ENCODE measurements around the gene ARHGEF37.
"Not testable (repeated sequence)": the region's sequence is repeated elsewhere in the genome, so short reads cannot be mapped to it uniquely, and the experiment has no call there.

Gene ARHGEF37, protein sequence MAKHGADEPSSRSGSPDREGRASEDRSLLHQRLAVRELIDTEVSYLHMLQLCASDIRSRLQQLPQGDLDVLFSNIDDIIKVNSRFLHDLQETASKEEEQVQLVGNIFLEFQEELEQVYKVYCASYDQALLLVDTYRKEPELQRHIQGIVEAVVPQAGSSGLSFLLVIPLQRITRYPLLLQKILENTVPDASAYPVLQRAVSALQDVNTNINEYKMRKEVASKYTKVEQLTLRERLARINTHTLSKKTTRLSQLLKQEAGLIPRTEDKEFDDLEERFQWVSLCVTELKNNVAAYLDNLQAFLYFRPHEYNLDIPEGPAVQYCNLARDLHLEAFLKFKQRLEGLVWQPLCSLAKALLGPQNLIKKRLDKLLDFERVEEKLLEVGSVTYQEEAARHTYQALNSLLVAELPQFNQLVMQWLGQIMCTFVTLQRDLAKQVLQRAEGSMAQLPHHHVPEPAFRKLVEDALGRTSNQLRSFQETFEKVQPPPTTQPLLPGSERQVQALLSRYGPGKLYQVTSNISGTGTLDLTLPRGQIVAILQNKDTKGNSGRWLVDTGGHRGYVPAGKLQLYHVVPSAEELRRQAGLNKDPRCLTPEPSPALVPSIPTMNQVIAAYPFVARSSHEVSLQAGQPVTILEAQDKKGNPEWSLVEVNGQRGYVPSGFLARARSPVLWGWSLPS

DNA sequence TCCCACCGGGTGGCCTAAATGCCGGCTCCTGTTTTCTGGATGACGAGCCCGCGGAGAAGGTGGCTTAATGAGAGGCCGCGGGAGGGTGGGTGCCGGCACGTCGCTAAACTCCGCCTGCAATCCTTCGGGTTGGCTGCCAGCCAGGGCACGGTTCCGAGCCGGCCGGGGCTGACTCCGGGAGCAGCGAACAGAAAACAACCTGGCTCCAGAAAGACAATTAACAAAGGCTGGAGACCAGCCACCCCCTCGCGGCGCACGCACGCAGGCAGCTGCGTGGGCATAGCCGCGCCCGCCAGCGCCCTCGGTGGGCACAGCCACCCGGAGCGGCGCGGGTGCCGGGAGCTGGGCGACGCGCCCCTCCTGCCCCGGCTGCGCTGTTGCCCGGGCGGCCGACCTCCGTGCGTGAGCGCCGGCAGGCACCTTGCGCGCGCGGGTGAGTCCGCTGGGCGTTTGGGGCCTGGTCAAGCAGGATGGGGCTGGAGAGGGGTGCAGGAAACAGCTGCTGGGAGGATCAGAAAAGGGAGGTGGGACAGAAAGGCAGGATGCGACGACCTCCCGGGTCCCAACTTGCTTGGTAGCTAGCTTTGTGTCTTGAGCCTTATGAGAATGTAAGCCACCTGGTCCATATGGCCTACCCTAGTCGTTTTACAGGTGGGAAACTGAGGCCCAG is at the start of gene ARHGEF37:
Gene ARHGEF37, plus strand, starts transcription at position 307 of the 670 bp plus-strand sequence. CDS start 16,272 bp downstream, outside the sequence.
- peak in 1 of 2 donors; percentile 17 for DNase-seq (ENCODE audit: low read depth in 1 of 2, low spot score in 1 of 2)

DNA sequence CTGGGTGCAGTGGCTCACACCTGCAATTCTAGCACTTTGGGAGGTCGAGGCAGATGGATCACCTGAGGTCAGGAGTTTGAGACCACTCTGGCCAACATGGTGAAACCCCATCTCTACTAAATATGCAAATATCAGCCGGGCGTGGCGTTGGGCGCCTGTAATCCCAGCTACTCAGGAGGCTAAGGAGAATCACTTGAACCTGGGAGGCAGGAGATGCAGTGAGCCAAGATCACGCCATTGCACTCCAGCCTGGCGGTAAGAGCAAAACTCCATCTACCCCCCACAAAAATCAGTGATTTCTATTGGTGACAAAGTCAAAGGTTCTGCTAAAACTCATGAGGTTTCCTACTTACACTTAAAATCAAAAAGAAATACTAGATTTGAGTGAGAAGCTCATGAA is 48.9 kb upstream of the ARHGEF37 start:
- DNase-seq (ENCODE audit: low read depth in 1 of 2, low spot score in 1 of 2) = no peak

DNA sequence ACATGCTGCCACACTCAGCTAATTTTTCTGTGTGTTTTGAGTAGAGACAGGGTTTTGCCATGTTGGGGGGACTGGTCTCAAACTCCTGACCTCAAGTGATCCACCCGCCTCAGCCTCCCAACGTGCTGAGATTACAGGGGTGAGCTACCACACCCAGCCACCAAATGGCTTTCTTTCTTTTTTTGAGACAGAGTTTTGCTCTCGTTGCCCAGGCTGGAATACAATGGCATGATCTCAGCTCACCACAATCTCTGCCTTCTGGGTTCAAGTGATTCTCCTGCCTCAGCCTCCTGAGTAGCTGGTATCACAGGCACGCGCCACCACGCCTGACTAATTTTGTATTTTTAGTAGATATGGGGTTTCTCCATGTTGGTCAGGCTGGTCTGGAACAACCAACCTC is 45.5 kb upstream of the ARHGEF37 start:
- DNase-seq (ENCODE audit: low read depth in 1 of 2, low spot score in 1 of 2) = not testable (repeated sequence)

- DNase-seq (ENCODE audit: low read depth in 1 of 2, low spot score in 1 of 2) = no peak
Observed at GRCh38 chr5:149537374-149537975, 43.8 kb upstream of the ARHGEF37 start.

DNA sequence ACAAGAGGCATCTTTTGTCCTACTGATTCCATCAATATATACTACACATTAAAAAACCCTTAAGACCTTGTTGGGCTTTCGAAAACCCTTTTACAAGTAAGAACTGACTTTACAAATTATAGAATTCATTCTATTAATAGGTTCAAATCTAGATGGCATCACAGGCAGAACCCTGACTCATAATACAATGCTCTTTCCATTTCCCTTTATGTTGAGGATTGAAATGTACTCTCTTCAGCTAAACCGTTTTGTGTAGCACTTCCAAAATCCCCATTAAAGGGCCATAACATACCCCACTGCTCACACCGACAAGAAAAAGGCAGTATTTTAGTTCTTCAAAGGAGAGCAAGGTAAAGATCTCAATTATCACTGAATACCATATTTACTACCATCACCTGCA is 41.2 kb upstream of the ARHGEF37 start:
- no peak for DNase-seq (ENCODE audit: low read depth in 1 of 2, low spot score in 1 of 2)

GRCh38 chr5:149541893-149542292 is 39.4 kb upstream of the ARHGEF37 start:
- no peak for DNase-seq (ENCODE audit: low read depth in 1 of 2, low spot score in 1 of 2)

DNA sequence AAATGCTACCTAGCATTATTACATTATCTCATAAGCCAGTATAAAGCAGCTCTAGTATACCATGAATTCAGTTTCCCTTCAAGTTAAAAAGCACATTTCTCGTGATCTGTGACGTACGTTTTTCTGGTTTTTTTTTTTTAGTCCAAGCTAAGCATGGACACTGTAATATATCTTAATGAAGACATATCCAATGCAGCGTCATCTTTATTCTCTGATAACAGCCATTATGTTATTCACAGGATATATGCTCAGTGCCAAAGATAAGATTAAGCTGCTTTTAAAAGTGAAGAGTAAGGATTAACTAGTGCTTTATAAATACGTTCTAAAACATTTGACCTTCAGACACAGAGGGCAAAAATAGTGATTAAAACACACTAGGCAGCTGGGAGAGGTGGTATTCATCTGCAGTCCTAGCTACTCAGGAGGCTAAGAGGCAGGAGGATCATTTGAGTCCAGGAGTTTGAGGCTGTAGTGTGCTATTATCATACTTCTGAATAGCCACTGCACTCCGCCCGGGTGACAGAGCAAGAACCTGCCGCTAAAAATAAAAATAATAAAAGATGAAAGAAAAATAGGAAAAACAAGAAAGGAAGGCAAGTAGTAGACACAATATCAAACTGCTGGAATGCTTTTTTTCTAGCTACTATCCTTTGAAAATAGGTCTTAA is 37.8 kb upstream of the ARHGEF37 start:
- DNase-seq (ENCODE audit: low read depth in 1 of 2, low spot score in 1 of 2) = no peak

DNA sequence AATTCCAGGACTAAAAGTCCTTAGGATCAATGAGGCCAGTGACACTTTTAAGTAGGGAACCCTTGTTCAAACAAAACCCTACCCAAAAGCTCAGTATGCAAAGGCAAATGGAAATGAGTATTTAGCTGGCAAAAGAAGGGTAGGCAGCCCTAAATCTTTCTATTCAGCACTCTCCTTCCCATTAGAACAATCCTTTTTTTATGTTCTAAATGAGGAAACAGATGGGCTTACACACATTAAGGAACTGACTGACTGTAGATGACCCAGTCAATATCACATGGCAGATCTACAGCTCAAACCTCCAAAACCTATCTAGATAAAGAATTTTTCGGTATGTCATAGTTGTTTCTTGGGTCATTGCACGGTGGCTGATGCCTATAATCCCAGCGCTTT is 37.3 kb upstream of the ARHGEF37 start:
- no peak for DNase-seq (ENCODE audit: low read depth in 1 of 2, low spot score in 1 of 2)

GRCh38 chr5:149545327-149545726 is 36.0 kb upstream of the ARHGEF37 start:
- no peak for DNase-seq (ENCODE audit: low read depth in 1 of 2, low spot score in 1 of 2)

DNA sequence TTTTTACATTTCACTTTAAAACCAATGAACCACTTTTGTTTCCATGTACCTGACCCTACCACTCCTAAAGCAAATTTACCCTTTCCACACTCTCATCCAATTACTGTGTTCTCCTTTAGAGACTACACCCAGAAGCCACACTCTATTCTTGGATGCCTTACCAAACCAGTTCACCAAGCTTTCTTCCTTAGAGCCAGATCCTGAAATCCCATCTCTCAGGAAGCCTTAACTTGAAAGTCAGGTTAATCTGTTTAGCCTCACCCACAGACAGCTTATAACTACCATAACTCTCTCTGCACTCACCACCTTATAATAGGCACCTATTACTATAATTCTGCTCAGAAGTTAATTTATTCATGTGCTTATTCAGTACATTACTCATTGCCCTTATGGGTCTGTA is 34.3 kb upstream of the ARHGEF37 start:
- DNase-seq (ENCODE audit: low read depth in 1 of 2, low spot score in 1 of 2) = no peak

DNA sequence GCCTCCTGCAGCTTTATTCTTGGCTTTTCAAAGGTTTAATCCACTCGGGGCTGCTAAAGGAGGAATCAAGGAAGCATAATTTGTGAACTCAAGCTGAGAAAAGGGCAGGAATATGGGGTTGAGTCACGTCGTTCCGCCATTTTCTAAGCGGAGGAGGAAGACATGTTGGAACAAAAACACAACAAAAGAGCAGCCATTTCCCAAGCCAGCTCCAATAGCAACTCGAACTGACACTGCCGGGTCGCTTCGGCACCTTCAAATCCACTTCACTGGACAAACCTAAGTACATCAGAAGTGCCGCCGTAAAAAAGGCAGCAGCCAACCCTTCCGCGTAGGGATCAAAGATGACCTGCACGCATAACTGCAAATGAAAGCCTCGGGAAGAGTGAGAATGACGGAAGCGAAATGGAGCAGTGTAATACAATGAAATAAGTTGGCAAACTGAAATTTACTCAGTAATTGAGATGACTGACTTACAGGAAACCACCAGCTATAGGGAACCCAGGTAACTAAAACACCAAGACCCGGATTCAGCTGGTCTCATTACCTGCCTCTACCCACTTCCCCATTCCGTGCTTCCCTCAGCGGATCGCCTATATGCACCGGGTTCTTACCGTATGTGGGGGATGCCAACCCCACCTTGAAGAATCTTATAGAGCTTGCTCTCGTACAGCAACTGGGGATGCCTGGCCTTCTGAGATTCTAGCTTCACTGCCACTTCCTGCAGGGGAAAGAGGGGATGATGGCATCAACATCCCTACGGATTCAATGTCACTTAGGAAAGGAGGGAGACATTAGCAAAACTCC is 31.6 kb upstream of the ARHGEF37 start:
- peak in 1 of 2 donors; percentile 18 for DNase-seq (ENCODE audit: low read depth in 1 of 2, low spot score in 1 of 2)

DNA sequence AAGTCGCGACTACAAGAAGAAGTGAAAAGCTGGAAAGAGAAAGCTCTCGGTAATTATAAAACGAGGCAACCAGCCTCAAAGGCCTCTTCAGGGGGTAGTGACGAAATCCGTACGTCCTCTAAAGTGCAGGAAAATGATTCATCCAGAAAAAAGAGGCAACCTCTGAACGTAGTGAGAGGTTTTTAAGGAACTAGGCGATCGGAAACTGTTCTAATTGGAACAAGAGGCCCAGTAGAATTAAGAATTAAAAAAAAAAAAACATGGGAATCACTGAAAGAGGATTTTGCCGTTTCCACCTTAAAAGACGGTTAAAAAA is 31.1 kb upstream of the ARHGEF37 start:
- peak in 1 of 2 donors; percentile 14 for DNase-seq (ENCODE audit: low read depth in 1 of 2, low spot score in 1 of 2)

DNA sequence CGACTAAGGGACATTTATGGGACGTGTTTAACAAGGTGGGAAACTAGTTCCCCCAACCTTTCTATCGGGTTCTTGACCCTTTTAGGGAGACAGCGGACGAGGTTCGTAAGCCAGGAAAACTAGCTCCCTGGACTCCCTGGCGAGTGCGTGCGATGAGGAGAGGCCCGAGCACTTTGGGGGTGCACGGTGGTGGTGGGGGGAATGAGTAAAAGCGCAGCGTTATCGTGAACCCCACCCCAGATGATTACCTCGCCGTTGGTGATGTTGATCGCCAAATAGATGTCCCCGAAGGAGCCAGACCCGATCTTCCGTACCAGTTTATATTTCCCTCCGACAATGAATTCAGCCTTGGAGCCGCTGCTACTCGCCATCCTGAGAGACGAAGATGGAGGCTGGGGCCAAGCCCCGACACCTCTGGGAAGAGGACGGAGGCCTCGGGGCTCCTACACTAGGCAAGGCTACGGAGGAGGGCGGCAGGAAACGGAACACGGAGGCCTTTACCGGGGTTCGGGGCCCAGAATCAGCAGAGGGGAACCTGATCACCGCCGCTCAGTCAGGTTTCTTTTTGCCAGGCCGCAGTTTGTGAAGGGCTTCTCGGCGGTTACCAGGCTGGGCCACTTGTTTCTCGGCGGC is 30.6 kb upstream of the ARHGEF37 start:
- DNase-seq (ENCODE audit: low read depth in 1 of 2, low spot score in 1 of 2) = peak in 1 of 2 donors; percentile 11

- DNase-seq (ENCODE audit: low read depth in 1 of 2, low spot score in 1 of 2) = peak; percentile 98
Observed at GRCh38 chr5:149551227-149552037, 29.9 kb upstream of the ARHGEF37 start, which contains the start of gene CSNK1A1. TSS of gene CSNK1A1 (minus strand) at chr5:149551439. CDS start at chr5:149550964, 475 bp downstream.

DNA sequence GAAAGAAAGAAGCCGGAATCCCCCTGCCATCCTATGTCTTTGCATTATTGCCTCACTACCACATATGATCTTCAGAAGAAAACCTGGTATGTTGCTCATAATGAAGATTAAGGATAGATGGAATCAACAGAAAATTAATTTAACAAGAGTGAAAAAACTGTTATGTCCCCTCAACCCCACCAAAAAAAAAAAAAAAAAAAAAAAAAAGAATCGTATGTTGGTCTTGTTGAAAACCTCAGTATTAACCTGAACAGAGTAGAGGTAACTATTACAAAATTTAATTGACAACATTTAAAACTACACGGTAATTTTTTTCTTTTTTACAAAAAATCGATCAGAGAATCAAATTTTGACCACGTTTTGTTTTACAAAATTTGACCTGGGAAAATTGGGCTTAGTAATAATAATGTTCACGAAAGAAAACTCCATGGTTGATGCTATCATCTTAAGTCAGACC is 29.2 kb upstream of the ARHGEF37 start:
- no peak for DNase-seq (ENCODE audit: low read depth in 1 of 2, low spot score in 1 of 2)

DNA sequence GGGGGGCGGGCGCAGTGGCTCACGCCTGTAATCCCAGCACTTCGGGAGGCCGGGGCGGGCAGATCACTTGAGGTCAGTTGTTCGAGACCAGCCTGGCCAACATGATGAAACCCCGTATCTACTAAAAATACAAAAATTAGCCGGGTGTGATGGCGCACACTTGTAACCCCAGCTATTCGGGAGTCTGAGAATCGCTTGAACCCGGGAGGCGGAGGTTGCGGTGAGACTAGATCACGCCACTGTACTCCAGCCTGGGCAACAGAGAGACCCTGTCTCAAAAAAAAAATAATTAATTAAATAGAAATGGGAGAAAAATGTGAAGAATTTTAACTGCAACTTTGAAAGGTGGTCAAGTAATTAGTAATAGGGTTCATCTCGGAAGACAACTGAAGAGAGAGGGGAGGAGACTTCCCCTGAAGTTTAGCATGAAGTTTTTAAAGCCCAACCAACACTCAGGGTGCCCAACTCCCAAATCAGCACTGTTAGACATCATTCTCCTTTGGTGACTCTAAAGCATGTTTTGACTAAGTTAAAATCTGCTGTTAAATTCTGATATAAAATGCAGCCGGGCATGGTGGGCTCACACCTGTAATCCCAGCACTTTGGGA is 28.6 kb upstream of the ARHGEF37 start:
- DNase-seq (ENCODE audit: low read depth in 1 of 2, low spot score in 1 of 2) = no peak

DNA sequence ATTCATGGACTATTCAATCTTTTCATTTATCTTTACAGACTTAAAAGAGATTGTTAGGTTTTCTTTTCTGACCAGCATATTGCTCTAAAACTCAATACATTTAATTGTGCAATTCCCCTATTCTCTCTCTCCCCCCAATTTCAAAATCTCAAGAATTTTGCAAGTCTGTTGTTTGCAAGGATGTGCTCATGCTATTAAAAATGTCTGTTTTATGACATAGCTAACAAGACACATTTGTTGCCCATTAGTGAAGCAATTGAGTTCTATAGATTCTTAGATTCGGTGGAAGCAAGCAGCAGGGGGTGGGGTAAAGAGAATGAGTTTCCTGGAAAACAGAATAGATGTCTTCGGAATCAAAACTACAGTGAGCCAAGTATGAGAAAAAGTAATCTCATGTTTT is 21.6 kb upstream of the ARHGEF37 start:
- no peak for DNase-seq (ENCODE audit: low read depth in 1 of 2, low spot score in 1 of 2)

DNA sequence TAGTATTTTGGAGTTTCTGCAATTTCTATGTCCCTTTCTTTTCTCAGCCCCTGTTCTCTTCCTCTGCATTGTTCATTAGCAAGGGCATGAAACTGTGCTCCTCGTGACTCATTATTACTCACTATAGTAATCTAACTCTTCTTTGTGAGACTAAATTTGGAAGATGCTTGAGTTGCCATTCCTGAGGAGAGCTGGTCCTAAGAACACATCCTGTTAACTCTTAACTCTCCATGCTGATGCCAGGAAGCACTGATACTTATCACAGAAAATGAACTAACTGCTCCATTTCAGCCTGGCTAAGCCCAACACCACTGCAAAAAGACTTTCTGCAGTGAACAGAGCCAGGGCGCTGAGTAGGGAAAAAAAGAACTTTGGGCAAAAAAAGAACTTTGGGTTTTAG is 19.4 kb upstream of the ARHGEF37 start:
- DNase-seq (ENCODE audit: low read depth in 1 of 2, low spot score in 1 of 2) = peak in 1 of 2 donors; percentile 27
